Measurements from ENCODE around the gene ANAPC7. TPM values are rescaled to one million over a fixed set of nuclear protein-coding genes. Genes with fewer than 3 reads are reported as not detected.
"Not testable (repeated sequence)": the region's sequence is repeated elsewhere in the genome, so short reads cannot be mapped to it uniquely, and the experiment has no call there.

The ANAPC7 gene
- total RNA-seq, 1 experiment from 2014 or later, result 85.8 TPM

GRCh38 chr12:110379631-110380030, 23.9 kb downstream of the ANAPC7 start:
- ATAC-seq (no peak), DNase-seq (ENCODE audit: low read depth, low spot score) (no peak)
- TF ChIP-seq SIN3A (IDR thresholded peaks at IDR 0.05; ENCODE audit: borderline replicate concordance, insufficient read depth, low read depth, low read length) (no peak), REST (IDR thresholded peaks at IDR 0.05; ENCODE audit: insufficient read depth in 1 of 2, low read depth in 2 of 2, low read length in 1 of 2) (no peak)
- CTCF ChIA-PET, result interaction anchor here (0.6 kb wide), 1 partner anchor 52 kb away, joined by 3 read pairs; no protein-coding TSS in a partner anchor
- Histone ChIP-seq H3K36me3 (ENCODE audit: control insufficient read depth, insufficient read depth, low read length) (peaks cover 33% of the 10 kb centered on the region), H3K4me3 (ENCODE audit: low read depth in 2 of 2, low read length in 2 of 2) (no peak overlapping the region), H3K27ac (ENCODE audit: low read length) (no peak overlapping the region), H3K4me1 (ENCODE audit: control insufficient read depth, insufficient read depth, low read length) (no peaks in the 10 kb centered on the region), H3K9me3 (ENCODE audit: control insufficient read depth, insufficient read depth, low read depth, low read length) (no peaks in the 10 kb centered on the region), H3K27me3 (ENCODE audit: control insufficient read depth, insufficient read depth, low read length) (no peaks in the 10 kb centered on the region)
- in situ Hi-C loops (cut with HindIII; ENCODE audit: low pct_unique_long_range_greater_than_20kb, low sequenced_read_pairs), result no loop called here
- POLR2A ChIA-PET, result no interaction called here
- intact Hi-C loops (cut with micrococcal nuclease; ENCODE audit: unreplicated experiment), result no loop called here
- no TSS peak for BruUV-seq (replicated peaks)

GRCh38 chr12:110379197-110379596, 24.3 kb downstream of the ANAPC7 start:
- Histone ChIP-seq H3K4me3 (ENCODE audit: low read depth in 2 of 2, low read length in 2 of 2) (no peak overlapping the region), H3K27me3 (ENCODE audit: control insufficient read depth, insufficient read depth, low read length) (no peaks in the 10 kb centered on the region), H3K27ac (ENCODE audit: low read length) (no peak overlapping the region), H3K36me3 (ENCODE audit: control insufficient read depth, insufficient read depth, low read length) (peaks cover 33% of the 10 kb centered on the region), H3K4me1 (ENCODE audit: control insufficient read depth, insufficient read depth, low read length) (no peaks in the 10 kb centered on the region), H3K9me3 (ENCODE audit: control insufficient read depth, insufficient read depth, low read depth, low read length) (no peaks in the 10 kb centered on the region)
- ATAC-seq (no peak), DNase-seq (ENCODE audit: low read depth, low spot score) (no peak)
- POLR2A ChIA-PET, result no interaction called here
- intact Hi-C loops (cut with micrococcal nuclease; ENCODE audit: unreplicated experiment) (no loop called here), in situ Hi-C loops (cut with HindIII; ENCODE audit: low pct_unique_long_range_greater_than_20kb, low sequenced_read_pairs) (no loop called here)
- no peak for TF ChIP-seq SIN3A (IDR thresholded peaks at IDR 0.05; ENCODE audit: borderline replicate concordance, insufficient read depth, low read depth, low read length)
- TF ChIP-seq CTCF (IDR thresholded peaks at IDR 0.05), result no peak
- TF ChIP-seq TCF7L2 (IDR thresholded peaks at IDR 0.05; ENCODE audit: low read depth, low read length), result no peak
- no peak for TF ChIP-seq POLR2AphosphoS5 (IDR thresholded peaks at IDR 0.05; ENCODE audit: low read depth, low read length)
- TF ChIP-seq REST (IDR thresholded peaks at IDR 0.05; ENCODE audit: insufficient read depth in 1 of 2, low read depth in 2 of 2, low read length in 1 of 2), result no peak
- CTCF ChIA-PET, result interaction anchor here (0.6 to 0.7 kb wide), 3 partner anchors 23 to 52 kb away, joined by 3 to 5 read pairs (median 4); no protein-coding TSS in a partner anchor
- TSS peak; percentile 45 for BruUV-seq (replicated peaks)

GRCh38 chr12:110378131-110378790, 25.2 kb downstream of the ANAPC7 start:
- ATAC-seq; BruUV-seq (replicated peaks); H3K4me3 ChIP-seq (ENCODE audit: low read depth in 2 of 2, low read length in 2 of 2); intact Hi-C loops (cut with micrococcal nuclease; ENCODE audit: unreplicated experiment); H3K9me3 ChIP-seq (ENCODE audit: control insufficient read depth, insufficient read depth, low read depth, low read length); DNase-seq (ENCODE audit: low read depth, low spot score); H3K27me3 ChIP-seq (ENCODE audit: control insufficient read depth, insufficient read depth, low read length); H3K4me1 ChIP-seq (ENCODE audit: control insufficient read depth, insufficient read depth, low read length); in situ Hi-C loops (cut with HindIII; ENCODE audit: low pct_unique_long_range_greater_than_20kb, low sequenced_read_pairs); H3K27ac ChIP-seq (ENCODE audit: low read length): not testable (repeated sequence)
- peaks cover 38% of the 10 kb centered on the region for H3K36me3 ChIP-seq (ENCODE audit: control insufficient read depth, insufficient read depth, low read length)
- ChIA-PET POLR2A (interaction anchor here (0.6 kb wide), 1 partner anchor 11 kb away, joined by 5 read pairs; no protein-coding TSS in a partner anchor), CTCF (interaction anchor here (0.6 kb wide), 1 partner anchor 104 kb away, joined by 5 read pairs; no protein-coding TSS in a partner anchor)

All from Panc1 (cell line).